A673 (cell line): ENCODE results near the gene BARX2.
A peak's percentile ranks its signal among the peaks of the same experiment; 100 is the strongest.

Experiments
- EZH2 ChIP-seq: fragments of 200-600 bp; sonication (generic); IDR thresholded peaks from 2 replicates; pipeline ENCODE4 v1.6.1; 2017; ENCODE audit warnings: borderline replicate concordance, low read depth, mild to moderate bottlenecking, mixed read lengths, antibody characterized with exemption, low read length; ENCODE audit not compliant: poor library complexity, severe bottlenecking
- TF ChIP-seq, protein P1 (sequence below): fragments of 300-800, 200-600 bp; sonication (generic); conservative IDR thresholded peaks from 2 replicates; pipeline ENCODE4 v1.5.1; 2017; ENCODE audit warnings: low read depth, mild to moderate bottlenecking, antibody characterized with exemption, low read length, moderate library complexity, mixed read lengths

DNA sequence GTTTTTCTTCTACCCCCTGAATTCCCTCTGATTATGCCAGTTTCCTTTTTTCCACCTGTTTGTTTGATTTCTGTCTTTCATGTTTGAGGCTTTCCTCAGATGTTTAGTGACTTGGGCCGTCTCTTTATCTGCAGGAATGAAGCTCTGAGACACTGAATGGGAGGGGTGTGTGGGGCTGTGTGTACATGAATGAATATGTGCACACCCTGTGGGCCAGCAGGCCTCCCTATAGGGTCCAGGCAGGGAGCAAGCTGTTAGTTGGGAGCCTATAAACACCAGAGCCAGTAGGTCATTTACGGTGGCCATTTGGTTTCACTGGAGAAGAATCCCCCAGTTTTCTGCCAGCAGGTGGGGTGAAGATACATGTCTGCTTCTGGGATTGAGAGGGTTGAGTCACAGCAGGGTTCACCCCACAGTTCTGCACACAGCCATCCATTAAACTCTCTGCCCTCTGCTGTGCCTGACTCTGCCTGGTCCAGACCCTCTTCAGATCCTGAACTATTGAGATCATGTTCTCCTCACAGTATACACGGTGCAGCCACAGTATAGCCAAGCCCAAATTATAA is 34.8 kb downstream of the BARX2 start:
- TF ChIP-seq EZH2, result no peak
- TF ChIP-seq, protein P1, sequence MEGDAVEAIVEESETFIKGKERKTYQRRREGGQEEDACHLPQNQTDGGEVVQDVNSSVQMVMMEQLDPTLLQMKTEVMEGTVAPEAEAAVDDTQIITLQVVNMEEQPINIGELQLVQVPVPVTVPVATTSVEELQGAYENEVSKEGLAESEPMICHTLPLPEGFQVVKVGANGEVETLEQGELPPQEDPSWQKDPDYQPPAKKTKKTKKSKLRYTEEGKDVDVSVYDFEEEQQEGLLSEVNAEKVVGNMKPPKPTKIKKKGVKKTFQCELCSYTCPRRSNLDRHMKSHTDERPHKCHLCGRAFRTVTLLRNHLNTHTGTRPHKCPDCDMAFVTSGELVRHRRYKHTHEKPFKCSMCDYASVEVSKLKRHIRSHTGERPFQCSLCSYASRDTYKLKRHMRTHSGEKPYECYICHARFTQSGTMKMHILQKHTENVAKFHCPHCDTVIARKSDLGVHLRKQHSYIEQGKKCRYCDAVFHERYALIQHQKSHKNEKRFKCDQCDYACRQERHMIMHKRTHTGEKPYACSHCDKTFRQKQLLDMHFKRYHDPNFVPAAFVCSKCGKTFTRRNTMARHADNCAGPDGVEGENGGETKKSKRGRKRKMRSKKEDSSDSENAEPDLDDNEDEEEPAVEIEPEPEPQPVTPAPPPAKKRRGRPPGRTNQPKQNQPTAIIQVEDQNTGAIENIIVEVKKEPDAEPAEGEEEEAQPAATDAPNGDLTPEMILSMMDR, result peak; percentile 25; the same call in 1 of the 2 replicates
